Nephron progenitor cell (in vitro differentiated cells): ENCODE measurements around the gene BTG4.

Source experiments
- DNase-seq: peaks from one replicate; pipeline ENCODE4 v3.0.0; 2021
- H3K27ac Mint-ChIP-seq: 2 replicates; pipeline ENCODE4 v1.8.0; 2021; ENCODE audit warnings: mild to moderate bottlenecking, moderate library complexity, mixed read lengths
- H3K27me3 Mint-ChIP-seq: 2 replicates; pipeline ENCODE4 v1.8.0; 2021; ENCODE audit warnings: mild to moderate bottlenecking, low read depth, mixed read lengths; ENCODE audit not compliant: poor library complexity
- H3K36me3 Mint-ChIP-seq: 2 replicates; pipeline ENCODE4 v1.8.0; 2021; ENCODE audit warnings: low read depth, mixed read lengths
- H3K4me1 Mint-ChIP-seq: 2 replicates; pipeline ENCODE4 v1.8.0; 2021; ENCODE audit warnings: mixed read lengths
- H3K4me3 Mint-ChIP-seq: 2 replicates; pipeline ENCODE4 v1.8.0; 2021; ENCODE audit warnings: mild to moderate bottlenecking, moderate library complexity, mixed read lengths
- H3K9me3 Mint-ChIP-seq: 2 replicates; pipeline ENCODE4 v1.8.0; 2021; ENCODE audit warnings: mild to moderate bottlenecking, moderate library complexity, mixed read lengths
- CTCF ChIP-seq: fragments of 200-600 bp; sonication (generic); IDR thresholded peaks from 2 replicates; pipeline ENCODE4 v1.5.0; 2021; ENCODE audit warnings: antibody characterized with exemption

Gene BTG4

GRCh38 chr11:111466615-111467014 lies 45.6 kb downstream of the BTG4 start:
- DNase-seq: no peak
- no peaks in the 10 kb centered on the region for H3K4me1 Mint-ChIP-seq
- no peak for TF ChIP-seq CTCF
- no peaks in the 10 kb centered on the region for H3K36me3 Mint-ChIP-seq
- no peaks in the 10 kb centered on the region for H3K9me3 Mint-ChIP-seq
- H3K4me3 Mint-ChIP-seq: no peak overlapping the region
- peaks cover 25% of the 10 kb centered on the region for H3K27me3 Mint-ChIP-seq
- no peak overlapping the region for H3K27ac Mint-ChIP-seq

- Mint-ChIP-seq H3K27ac (no peak overlapping the region), H3K27me3 (peaks cover 29% of the 10 kb centered on the region), H3K4me3 (no peak overlapping the region), H3K36me3 (no peaks in the 10 kb centered on the region), H3K4me1 (peaks cover 7% of the 10 kb centered on the region), H3K9me3 (no peaks in the 10 kb centered on the region)
- DNase-seq: no peak
- no peak for TF ChIP-seq CTCF
Measured at GRCh38 chr11:111465400-111465799, 46.8 kb downstream of the BTG4 start.

GRCh38 chr11:111463276-111463675 lies 48.9 kb downstream of the BTG4 start:
- H3K4me3 Mint-ChIP-seq: no peak overlapping the region
- no peak overlapping the region for H3K27ac Mint-ChIP-seq
- no peak for DNase-seq
- no peak for TF ChIP-seq CTCF
- peaks cover 7% of the 10 kb centered on the region for H3K4me1 Mint-ChIP-seq
- no peaks in the 10 kb centered on the region for H3K36me3 Mint-ChIP-seq
- H3K9me3 Mint-ChIP-seq: no peaks in the 10 kb centered on the region
- peaks cover 40% of the 10 kb centered on the region for H3K27me3 Mint-ChIP-seq

- H3K4me3 Mint-ChIP-seq: no peak overlapping the region
- H3K4me1 Mint-ChIP-seq: peaks cover 7% of the 10 kb centered on the region
Measured at GRCh38 chr11:111462329-111462728, 49.9 kb downstream of the BTG4 start.

GRCh38 chr11:111461460-111462235 lies 50.5 kb downstream of the BTG4 start:
- Mint-ChIP-seq H3K4me3 (no peak overlapping the region), H3K27me3 (peaks cover 36% of the 10 kb centered on the region), H3K4me1 (peaks cover 7% of the 10 kb centered on the region), H3K27ac (no peak overlapping the region), H3K9me3 (no peaks in the 10 kb centered on the region), H3K36me3 (no peaks in the 10 kb centered on the region)
- DNase-seq: no peak
- TF ChIP-seq CTCF: no peak

More at GRCh38 chr11:111462329-111462728, 49.9 kb downstream of the BTG4 start:
- no peaks in the 10 kb centered on the region for H3K36me3 Mint-ChIP-seq
- TF ChIP-seq CTCF: no peak
- H3K27ac Mint-ChIP-seq: no peak overlapping the region
- no peak for DNase-seq
- peaks cover 41% of the 10 kb centered on the region for H3K27me3 Mint-ChIP-seq
- H3K9me3 Mint-ChIP-seq: no peaks in the 10 kb centered on the region

- TF ChIP-seq CTCF: no peak
- Mint-ChIP-seq H3K27ac (no peak overlapping the region), H3K36me3 (no peaks in the 10 kb centered on the region), H3K9me3 (no peaks in the 10 kb centered on the region), H3K4me3 (no peak overlapping the region), H3K4me1 (peaks cover 7% of the 10 kb centered on the region), H3K27me3 (peaks cover 39% of the 10 kb centered on the region)
- no peak for DNase-seq
Measured at GRCh38 chr11:111460856-111461255, 51.3 kb downstream of the BTG4 start.
